Smooth muscle cell (in vitro differentiated cells): Measurements from ENCODE around the gene LSP1. TPM values are rescaled to one million over a fixed set of nuclear protein-coding genes. Genes with fewer than 3 reads are reported as not detected.

Experiments used
- DNase-seq: peaks from one replicate; lab custom pipeline; 2025; ENCODE audit not compliant: unreplicated experiment; lab: John Stamatoyannopoulos, UW
- H2AFZ ChIP-seq: fragments of 200-600 bp; sonication (generic); 2 replicates; pipeline ENCODE4 v1.6.0; 2016; ENCODE audit warnings: antibody characterized with exemption, low read depth, mild to moderate bottlenecking
- H3F3A ChIP-seq: fragments of 200-600 bp; sonication (generic); 2 replicates; pipeline ENCODE4 v1.6.0; 2017; ENCODE audit warnings: antibody characterized with exemption, low read depth
- H3K27ac ChIP-seq: fragments of 200-600 bp; sonication (generic); 2 replicates; pipeline ENCODE4 v1.5.1; 2016; ENCODE audit warnings: low read depth, mild to moderate bottlenecking
- H3K27me3 ChIP-seq: fragments of 200-600 bp; sonication (generic); 2 replicates; pipeline ENCODE4 v1.6.1; 2016; ENCODE audit warnings: low read depth, mild to moderate bottlenecking
- H3K36me3 ChIP-seq: fragments of 200-600 bp; sonication (generic); 2 replicates; pipeline ENCODE4 v1.5.1; 2016; ENCODE audit warnings: low read depth
- H3K4me1 ChIP-seq: fragments of 200-600 bp; sonication (generic); 2 replicates; pipeline ENCODE4 v1.5.1; 2016; ENCODE audit warnings: low read depth
- H3K4me2 ChIP-seq: fragments of 200-600 bp; sonication (generic); 2 replicates; pipeline ENCODE4 v1.6.0; 2016; ENCODE audit warnings: mild to moderate bottlenecking
- H3K4me3 ChIP-seq: fragments of 200-600 bp; sonication (generic); 2 replicates; pipeline ENCODE4 v1.5.1; 2016; ENCODE audit warnings: mild to moderate bottlenecking
- H3K79me2 ChIP-seq: fragments of 200-600 bp; sonication (generic); 2 replicates; pipeline ENCODE4 v1.6.0; 2016; ENCODE audit warnings: low read depth, mild to moderate bottlenecking
- H3K9ac ChIP-seq: fragments of 200-600 bp; sonication (generic); 2 replicates; pipeline ENCODE4 v1.6.0; 2016; ENCODE audit warnings: low read depth
- H3K9me3 ChIP-seq: fragments of 200-600 bp; sonication (generic); replicated peaks from 2 replicates; pipeline ENCODE4 v1.5.1; 2016; ENCODE audit warnings: low read depth
- H4K20me1 ChIP-seq: fragments of 200-600 bp; sonication (generic); 2 replicates; pipeline ENCODE4 v1.6.0; 2016; ENCODE audit warnings: low read depth
- WGBS: methylation state at CpG from one replicate; pipeline ENCODE4 v1.1.7; 2016; ENCODE audit warnings: low lambda C conversion rate; 5-methylcytosine and 5-hydroxymethylcytosine counted together
- polyA plus RNA-seq: library from polyadenylated mRNA; unstranded; fragments of >200 nt; fragmentation: Nextera tagmentation; extraction: Ambion mirVana; gene quantifications from 2 replicates; pipeline ENCODE4 v1.2.1, GENCODE V29; 2016
- total RNA-seq: library from RNA; depleted of rRNA; stranded (reverse); fragments of >200 nt; gene quantifications from 2 replicates; pipeline ENCODE4 v1.2.3, GENCODE V29; 2014
- TF ChIP-seq, protein P1 (sequence below): fragments of 200-600 bp; sonication (generic); IDR thresholded peaks from 2 replicates; pipeline ENCODE4 v1.5.1; 2017; ENCODE audit warnings: borderline replicate concordance, mild to moderate bottlenecking, antibody characterized with exemption; ENCODE audit not compliant: insufficient read depth, poor library complexity, severe bottlenecking

Gene LSP1
- total and polyA plus RNA-seq, 2 experiments from 2014 or later, result 2.1 to 13.7 TPM

DNA sequence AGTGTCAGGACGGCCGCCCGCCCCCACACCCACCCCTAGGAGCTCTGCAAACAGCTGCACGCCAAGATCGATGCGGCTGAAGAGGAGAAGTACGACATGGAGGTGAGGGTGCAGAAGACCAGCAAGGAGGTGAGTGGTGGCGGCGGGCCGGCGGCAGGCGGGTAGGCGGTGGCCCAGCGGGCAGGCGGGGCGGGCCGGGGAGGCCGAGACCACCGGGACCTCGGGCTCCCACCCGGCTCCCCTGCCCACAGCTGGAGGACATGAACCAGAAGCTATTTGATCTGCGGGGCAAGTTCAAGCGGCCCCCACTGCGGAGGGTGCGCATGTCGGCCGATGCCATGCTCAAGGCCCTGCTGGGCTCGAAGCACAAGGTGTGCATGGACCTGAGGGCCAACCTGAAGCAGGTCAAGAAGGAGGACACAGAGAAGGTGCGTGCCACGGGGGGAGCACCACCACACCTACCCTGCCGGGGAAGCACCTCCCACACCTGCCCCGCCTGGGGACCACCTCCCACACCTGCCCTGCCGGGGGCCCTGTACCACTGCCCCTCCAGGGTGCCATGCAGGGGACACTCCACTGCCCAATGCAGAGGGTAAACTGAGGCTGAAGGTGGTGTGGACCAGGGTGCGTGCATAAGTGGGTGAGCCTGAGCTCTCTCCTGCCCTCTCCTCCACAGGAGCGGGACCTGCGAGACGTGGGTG is 12.0 kb upstream of the LSP1 start:
- TF ChIP-seq, protein P1, sequence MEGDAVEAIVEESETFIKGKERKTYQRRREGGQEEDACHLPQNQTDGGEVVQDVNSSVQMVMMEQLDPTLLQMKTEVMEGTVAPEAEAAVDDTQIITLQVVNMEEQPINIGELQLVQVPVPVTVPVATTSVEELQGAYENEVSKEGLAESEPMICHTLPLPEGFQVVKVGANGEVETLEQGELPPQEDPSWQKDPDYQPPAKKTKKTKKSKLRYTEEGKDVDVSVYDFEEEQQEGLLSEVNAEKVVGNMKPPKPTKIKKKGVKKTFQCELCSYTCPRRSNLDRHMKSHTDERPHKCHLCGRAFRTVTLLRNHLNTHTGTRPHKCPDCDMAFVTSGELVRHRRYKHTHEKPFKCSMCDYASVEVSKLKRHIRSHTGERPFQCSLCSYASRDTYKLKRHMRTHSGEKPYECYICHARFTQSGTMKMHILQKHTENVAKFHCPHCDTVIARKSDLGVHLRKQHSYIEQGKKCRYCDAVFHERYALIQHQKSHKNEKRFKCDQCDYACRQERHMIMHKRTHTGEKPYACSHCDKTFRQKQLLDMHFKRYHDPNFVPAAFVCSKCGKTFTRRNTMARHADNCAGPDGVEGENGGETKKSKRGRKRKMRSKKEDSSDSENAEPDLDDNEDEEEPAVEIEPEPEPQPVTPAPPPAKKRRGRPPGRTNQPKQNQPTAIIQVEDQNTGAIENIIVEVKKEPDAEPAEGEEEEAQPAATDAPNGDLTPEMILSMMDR, result no peak
- no peaks in the 10 kb centered on the region for H3F3A ChIP-seq
- 96% methylated on average over 37 of the region's 37 CpGs for WGBS

DNA sequence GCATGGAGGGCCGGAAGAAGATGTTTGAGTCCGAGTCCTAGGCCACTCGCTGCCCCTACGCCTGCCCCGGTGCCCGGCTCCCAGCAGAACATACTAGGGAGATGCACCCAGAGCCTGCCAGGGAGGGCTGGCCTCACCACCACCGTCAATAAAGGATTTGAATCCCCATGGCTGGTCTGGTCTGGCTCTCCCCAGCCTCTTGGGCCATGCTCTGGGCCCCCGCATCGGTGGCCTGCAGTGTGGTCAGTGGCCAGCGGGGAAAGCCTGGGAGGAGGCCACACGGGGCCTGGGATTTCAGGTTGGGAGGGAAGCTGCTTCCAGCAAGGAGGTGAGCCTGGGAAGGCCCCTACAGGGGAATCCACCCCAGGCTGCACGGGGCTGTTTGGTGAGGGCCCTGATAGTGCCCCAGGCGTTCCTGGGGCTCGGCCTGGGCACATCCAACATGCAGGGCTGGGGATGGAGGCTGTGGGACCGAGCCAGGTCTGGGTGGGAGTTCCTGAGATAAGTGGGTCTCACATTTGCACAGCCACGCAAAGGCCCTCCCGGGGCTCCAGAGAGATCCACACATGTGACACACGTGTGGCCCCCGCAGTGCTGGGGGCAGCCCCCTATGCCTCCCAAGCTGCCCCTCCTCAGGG is 11.3 kb upstream of the LSP1 start:
- no peak overlapping the region for H3K4me3 ChIP-seq

More for the DNA sequence above, 12.0 kb upstream of the LSP1 start:
- Histone ChIP-seq H3K27ac (no peak overlapping the region), H3K4me2 (no peak overlapping the region), H2AFZ (no peak overlapping the region), H4K20me1 (no peaks in the 10 kb centered on the region), H3K9me3 (no peaks in the 10 kb centered on the region), H3K9ac (no peak overlapping the region), H3K27me3 (no peaks in the 10 kb centered on the region), H3K4me1 (peaks cover 4% of the 10 kb centered on the region), H3K4me3 (no peak overlapping the region), H3K36me3 (no peaks in the 10 kb centered on the region), H3K79me2 (no peaks in the 10 kb centered on the region)
- no peak for DNase-seq

GRCh38 chr11:1842149-1843097 is 10.5 kb upstream of the LSP1 start:
- Histone ChIP-seq H3K4me1 (peaks cover 4% of the 10 kb centered on the region), H3K4me2 (no peak overlapping the region), H3K4me3 (no peak overlapping the region), H3K27me3 (no peaks in the 10 kb centered on the region), H3K36me3 (no peaks in the 10 kb centered on the region), H3K9me3 (no peaks in the 10 kb centered on the region), H2AFZ (no peak overlapping the region), H3K79me2 (no peaks in the 10 kb centered on the region), H3K9ac (no peak overlapping the region), H3K27ac (no peak overlapping the region), H3F3A (no peaks in the 10 kb centered on the region), H4K20me1 (no peaks in the 10 kb centered on the region)
- WGBS, result 95% methylated on average over 26 of the region's 29 CpGs
- no peak for DNase-seq
- TF ChIP-seq, protein P1, result no peak

More for the DNA sequence above, 11.3 kb upstream of the LSP1 start:
- Histone ChIP-seq H3K9me3 (no peaks in the 10 kb centered on the region), H3K4me1 (peaks cover 4% of the 10 kb centered on the region), H3K36me3 (no peaks in the 10 kb centered on the region), H3F3A (no peaks in the 10 kb centered on the region), H3K27ac (no peak overlapping the region), H4K20me1 (no peaks in the 10 kb centered on the region), H3K4me2 (no peak overlapping the region), H2AFZ (no peak overlapping the region), H3K9ac (no peak overlapping the region), H3K79me2 (no peaks in the 10 kb centered on the region), H3K27me3 (no peaks in the 10 kb centered on the region)
- TF ChIP-seq, protein P1, result no peak
- WGBS, result 94% methylated on average over 18 of the region's 19 CpGs
- no peak for DNase-seq
